HFFc6 (cell line): ENCODE data around the gene SMARCB1. TPM values are rescaled to one million over a fixed set of nuclear protein-coding genes. Genes with fewer than 3 reads are reported as not detected.
"Not testable (repeated sequence)": the region's sequence is repeated elsewhere in the genome, so short reads cannot be mapped to it uniquely, and the experiment has no call there.

Experiments used
- DNase-seq: peaks from one replicate; pipeline ENCODE4 v3.0.0-alpha.2; 2018
- H3K27ac Mint-ChIP-seq: 2 replicates; pipeline ENCODE4 v1.8.0; 2020; ENCODE audit warnings: mild to moderate bottlenecking, mixed read lengths
- H3K27me3 Mint-ChIP-seq: 2 replicates; pipeline ENCODE4 v1.8.0; 2021; ENCODE audit warnings: mild to moderate bottlenecking, moderate library complexity, mixed read lengths; ENCODE audit not compliant: insufficient read depth
- H3K36me3 Mint-ChIP-seq: 2 replicates; pipeline ENCODE4 v1.8.0; 2021; ENCODE audit warnings: low read depth, mixed read lengths
- H3K4me1 Mint-ChIP-seq: 2 replicates; pipeline ENCODE4 v1.8.0; 2020; ENCODE audit warnings: low read depth, mixed read lengths
- H3K4me3 Mint-ChIP-seq: 2 replicates; pipeline ENCODE4 v1.8.0; 2020; ENCODE audit warnings: mild to moderate bottlenecking, moderate library complexity, mixed read lengths
- H3K9me3 Mint-ChIP-seq: 2 replicates; pipeline ENCODE4 v1.8.0; 2020; ENCODE audit warnings: mild to moderate bottlenecking, mixed read lengths
- CTCF ChIP-seq: fragments of 200-600 bp; sonication (generic); IDR thresholded peaks from 2 replicates; pipeline ENCODE4 v1.5.0; 2021; ENCODE audit warnings: antibody characterized with exemption, mild to moderate bottlenecking
- total RNA-seq, 6 experiments: library from RNA; stranded (reverse); fragmentation: NEBNext Ultra II Directional; extraction: Animal tissue kit (Norgen Biotek cat#: 25700); gene quantifications; 2 replicates in 1 of 6; 3 replicates in 5 of 6; pipeline ENCODE4 v1.2.3, GENCODE V29; 2021

The SMARCB1 gene
- total RNA-seq, 6 experiments from 2014 or later, result 91.5 to 101 (median 97.3) TPM

- Mint-ChIP-seq H3K9me3 (no peaks in the 10 kb centered on the region), H3K27ac (peak overlapping the region; percentile 82), H3K4me1 (peaks cover 24% of the 10 kb centered on the region), H3K36me3 (no peaks in the 10 kb centered on the region), H3K4me3 (peak overlapping the region; percentile 84), H3K27me3 (peaks cover 2% of the 10 kb centered on the region; the same call in 1 of the 2 replicates)
- TF ChIP-seq CTCF, result no peak
- DNase-seq, result peak; percentile 68
Measured at GRCh38 chr22:23856721-23857605, 70.2 kb downstream of the SMARCB1 start.

- Mint-ChIP-seq H3K27me3 (peaks cover 2% of the 10 kb centered on the region; the same call in 1 of the 2 replicates), H3K27ac (peak within 1 kb of the TSS; percentile 82), H3K9me3 (no peaks in the 10 kb centered on the region), H3K4me1 (peaks cover 24% of the 10 kb centered on the region), H3K36me3 (no peaks in the 10 kb centered on the region), H3K4me3 (peak within 1 kb of the TSS; percentile 84)
- peak; percentile 44 for TF ChIP-seq CTCF
- peak; percentile 96 for DNase-seq
Measured at GRCh38 chr22:23857606-23858483, 71.1 kb downstream of the SMARCB1 start, which contains the start of gene SLC2A11. Gene SLC2A11, plus strand, starts transcription at chr22:23857875. Its CDS starts 125 bp downstream, at chr22:23858000.

GRCh38 chr22:23858484-23858815 is 71.7 kb downstream of the SMARCB1 start:
- H3K27me3 Mint-ChIP-seq, result peaks cover under 1% of the 10 kb centered on the region; the same call in 1 of the 2 replicates
- no peaks in the 10 kb centered on the region for H3K9me3 Mint-ChIP-seq
- H3K4me3 Mint-ChIP-seq, result peak overlapping the region; percentile 84
- no peak for TF ChIP-seq CTCF
- H3K36me3 Mint-ChIP-seq, result no peaks in the 10 kb centered on the region
- H3K27ac Mint-ChIP-seq, result peak overlapping the region; percentile 82; the same call in 1 of the 2 replicates
- peaks cover 24% of the 10 kb centered on the region for H3K4me1 Mint-ChIP-seq
- no peak for DNase-seq

GRCh38 chr22:23859201-23859600 is 72.4 kb downstream of the SMARCB1 start:
- peaks cover 24% of the 10 kb centered on the region for H3K4me1 Mint-ChIP-seq
- H3K36me3 Mint-ChIP-seq, result 0 out of 2 replicates have a peak, but pooled peaks cover 4% of the 10 kb centered on the region
- H3K9me3 Mint-ChIP-seq, result no peaks in the 10 kb centered on the region
- no peak for DNase-seq
- TF ChIP-seq CTCF, result no peak
- no peak overlapping the region for H3K27ac Mint-ChIP-seq
- H3K27me3 Mint-ChIP-seq, result no peaks in the 10 kb centered on the region
- peak overlapping the region; percentile 84; the same call in 1 of the 2 replicates for H3K4me3 Mint-ChIP-seq

GRCh38 chr22:23860187-23860586 is 73.4 kb downstream of the SMARCB1 start:
- H3K9me3 Mint-ChIP-seq, H3K36me3 Mint-ChIP-seq, H3K27ac Mint-ChIP-seq, H3K27me3 Mint-ChIP-seq, DNase-seq, H3K4me3 Mint-ChIP-seq: not testable (repeated sequence)
- H3K4me1 Mint-ChIP-seq, result peaks cover 24% of the 10 kb centered on the region
